ENCODE measurements around the gene FAM222B. TPM values are rescaled to one million over a fixed set of nuclear protein-coding genes. Genes with fewer than 3 reads are reported as not detected.

FAM222B gene
- total RNA-seq, 2 experiments from 2014 or later: 4.0 to 15.2 TPM

GRCh38 chr17:28744972-28745785 lies 97.4 kb downstream of the FAM222B start:
- Histone ChIP-seq H2AFZ (ENCODE audit: low read length) (no peak overlapping the region), H3K79me2 (ENCODE audit: insufficient read depth, low read depth, low read length) (peaks cover 36% of the 10 kb centered on the region), H3K27ac (ENCODE audit: low read depth, low read length, poor library complexity, severe bottlenecking) (peak overlapping the region; percentile 95), H3K4me3 (ENCODE audit: low read depth, low read length, poor library complexity, severe bottlenecking) (peak overlapping the region; percentile 98), H3K9me3 (ENCODE audit: low read length) (no peaks in the 10 kb centered on the region), H4K20me1 (ENCODE audit: insufficient read depth, low read length) (peaks cover 25% of the 10 kb centered on the region), H3K9me2 (ENCODE audit: insufficient read depth, low read length) (no peaks in the 10 kb centered on the region), H3K4me2 (ENCODE audit: low read length) (peak overlapping the region; percentile 96), H3K36me3 (ENCODE audit: insufficient read depth, low read length) (peaks cover 65% of the 10 kb centered on the region), H3K4me1 (ENCODE audit: insufficient read depth, low read length, poor library complexity, severe bottlenecking) (peaks cover 66% of the 10 kb centered on the region)
- ChIA-PET CTCF (ENCODE audit: unreplicated experiment) (interaction anchor here (0.5 to 3.5 kb wide), 3 partner anchors 11 to 106 kb away, joined by 5 to 18 read pairs (median 6); partner anchors contain the start of gene TLCD1), POLR2A (interaction anchor here (1.7 to 1.8 kb wide), 2 partner anchors 17 to 25 kb away, joined by 4 to 16 read pairs; partner anchors contain the start of genes NEK8 and RPL23A)
- peak; percentile 71 for DNase-seq (ENCODE audit: low spot score)
- TF ChIP-seq, protein P1, sequence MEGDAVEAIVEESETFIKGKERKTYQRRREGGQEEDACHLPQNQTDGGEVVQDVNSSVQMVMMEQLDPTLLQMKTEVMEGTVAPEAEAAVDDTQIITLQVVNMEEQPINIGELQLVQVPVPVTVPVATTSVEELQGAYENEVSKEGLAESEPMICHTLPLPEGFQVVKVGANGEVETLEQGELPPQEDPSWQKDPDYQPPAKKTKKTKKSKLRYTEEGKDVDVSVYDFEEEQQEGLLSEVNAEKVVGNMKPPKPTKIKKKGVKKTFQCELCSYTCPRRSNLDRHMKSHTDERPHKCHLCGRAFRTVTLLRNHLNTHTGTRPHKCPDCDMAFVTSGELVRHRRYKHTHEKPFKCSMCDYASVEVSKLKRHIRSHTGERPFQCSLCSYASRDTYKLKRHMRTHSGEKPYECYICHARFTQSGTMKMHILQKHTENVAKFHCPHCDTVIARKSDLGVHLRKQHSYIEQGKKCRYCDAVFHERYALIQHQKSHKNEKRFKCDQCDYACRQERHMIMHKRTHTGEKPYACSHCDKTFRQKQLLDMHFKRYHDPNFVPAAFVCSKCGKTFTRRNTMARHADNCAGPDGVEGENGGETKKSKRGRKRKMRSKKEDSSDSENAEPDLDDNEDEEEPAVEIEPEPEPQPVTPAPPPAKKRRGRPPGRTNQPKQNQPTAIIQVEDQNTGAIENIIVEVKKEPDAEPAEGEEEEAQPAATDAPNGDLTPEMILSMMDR (conservative IDR thresholded peaks at IDR 0.05; ENCODE audit: low read length): no peak
- no peak for TF ChIP-seq EZH2phosphoT487 (IDR thresholded peaks at IDR 0.05; ENCODE audit: borderline replicate concordance, low read depth, low read length)
- BruUV-seq (replicated peaks): no TSS peak
- intact Hi-C loops (cut with micrococcal nuclease; ENCODE audit: unreplicated experiment): no loop called here

DNA sequence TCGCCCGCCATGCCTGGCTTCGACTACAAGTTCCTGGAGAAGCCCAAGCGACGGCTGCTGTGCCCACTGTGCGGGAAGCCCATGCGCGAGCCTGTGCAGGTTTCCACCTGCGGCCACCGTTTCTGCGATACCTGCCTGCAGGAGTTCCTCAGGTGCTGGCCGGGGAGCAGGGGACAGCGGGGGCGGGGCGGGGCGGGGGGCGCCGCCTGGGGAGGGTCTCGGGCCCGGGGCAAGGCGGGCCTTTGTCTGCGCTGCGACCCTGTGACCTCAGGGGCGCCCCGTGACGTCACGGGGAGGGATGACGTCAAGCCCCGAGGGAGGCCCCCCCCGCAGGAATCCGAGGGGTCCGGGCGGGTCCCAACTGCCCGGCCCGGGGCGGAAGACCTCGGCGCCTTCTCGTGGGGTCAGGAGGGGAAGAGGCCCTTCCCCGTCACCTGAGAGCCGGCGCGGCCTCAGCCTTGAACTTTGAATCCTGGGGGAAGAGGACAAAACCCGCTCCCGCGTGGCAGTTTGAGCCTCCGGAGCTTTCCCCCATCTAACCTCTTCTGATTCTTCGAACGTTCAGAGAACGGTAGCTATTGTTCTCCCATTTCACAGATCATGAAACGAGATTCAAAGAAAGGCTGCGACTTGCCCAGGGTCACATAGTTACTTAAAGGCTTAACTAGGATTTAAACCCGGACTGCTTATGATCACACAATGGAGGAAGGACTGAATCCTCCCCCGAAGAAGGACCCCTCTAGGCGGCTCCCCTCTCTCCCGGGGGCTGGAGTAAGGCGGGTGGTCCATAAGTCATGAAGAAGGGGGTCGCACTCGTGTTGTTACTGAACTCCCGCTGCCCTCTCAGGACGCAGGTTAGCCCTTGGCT lies 98.3 kb downstream of the FAM222B start:
- H3K79me2 ChIP-seq (ENCODE audit: insufficient read depth, low read depth, low read length): peaks cover 43% of the 10 kb centered on the region
- peaks cover 66% of the 10 kb centered on the region for H3K36me3 ChIP-seq (ENCODE audit: insufficient read depth, low read length)
- DNase-seq (ENCODE audit: low spot score): peak; percentile 68
- intact Hi-C loops (cut with micrococcal nuclease; ENCODE audit: unreplicated experiment): no loop called here
- no peaks in the 10 kb centered on the region for H3K9me2 ChIP-seq (ENCODE audit: insufficient read depth, low read length)
- H4K20me1 ChIP-seq (ENCODE audit: insufficient read depth, low read length): peaks cover 25% of the 10 kb centered on the region
- peak overlapping the region; percentile 95 for H3K27ac ChIP-seq (ENCODE audit: low read depth, low read length, poor library complexity, severe bottlenecking)
- no peak overlapping the region for H2AFZ ChIP-seq (ENCODE audit: low read length)
- ChIA-PET CTCF (ENCODE audit: unreplicated experiment) (interaction anchor here (3.5 kb wide), 1 partner anchor 17 kb away, joined by 18 read pairs; the partner anchor contains the start of gene TLCD1), POLR2A (interaction anchor here (1.8 kb wide), 1 partner anchor 17 kb away, joined by 16 read pairs; the partner anchor contains the start of gene NEK8)
- H3K4me2 ChIP-seq (ENCODE audit: low read length): peak overlapping the region; percentile 96
- TSS peak; percentile 55 for BruUV-seq (replicated peaks)
- peaks cover 67% of the 10 kb centered on the region for H3K4me1 ChIP-seq (ENCODE audit: insufficient read depth, low read length, poor library complexity, severe bottlenecking)
- TF ChIP-seq EZH2phosphoT487 (IDR thresholded peaks at IDR 0.05; ENCODE audit: borderline replicate concordance, low read depth, low read length): no peak
- TF ChIP-seq, protein P1 (conservative IDR thresholded peaks at IDR 0.05; ENCODE audit: low read length): no peak
- H3K9me3 ChIP-seq (ENCODE audit: low read length): peaks cover 3% of the 10 kb centered on the region; the same call in 1 of the 2 replicates
- H3K4me3 ChIP-seq (ENCODE audit: low read depth, low read length, poor library complexity, severe bottlenecking): peak overlapping the region; percentile 98
